Cardiac fibroblast (primary cell): ENCODE measurements around the gene CNR2.

Experiments used
- DNase-seq, 2 donors: peaks; one replicate each; pipeline versions ENCODE4 v3.0.0 to v3.0.0-alpha.2; 2010; ENCODE audit warnings: low read depth in 2 of 2
- H3K4me3 ChIP-seq, 2 donors: replicated peaks in 1 of 2; 1 replicate in 1 of 2; 2 replicates in 1 of 2; pipeline ENCODE4 v1.5.1; 2011; ENCODE audit warnings: low read depth in 2 of 2, low read length in 2 of 2, mild to moderate bottlenecking in 2 of 2, moderate library complexity in 1 of 2
- TF ChIP-seq, protein P1 (sequence below): IDR thresholded peaks from one replicate; pipeline ENCODE4 v1.5.1; 2011; ENCODE audit warnings: low read depth, mild to moderate bottlenecking, low read length, inconsistent platforms

CNR2 gene

DNA sequence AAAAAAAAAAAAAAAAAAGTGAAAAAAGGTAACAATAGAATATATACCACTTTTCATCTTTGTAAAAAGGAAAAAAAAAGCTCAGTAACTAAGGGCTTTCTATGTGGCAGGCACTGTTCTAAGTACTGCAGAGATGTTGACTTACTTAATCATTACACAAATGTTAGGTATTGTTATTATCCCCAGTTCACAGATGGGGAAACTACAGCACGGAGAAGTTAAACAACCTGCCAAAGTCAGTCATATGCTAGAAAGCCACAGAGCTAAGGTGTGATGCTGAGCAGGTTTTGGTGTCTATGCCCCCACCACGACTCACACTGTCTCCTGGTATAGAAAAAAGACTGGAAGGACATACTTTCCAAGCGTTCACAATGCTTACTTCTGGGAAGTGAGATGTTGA is 39.9 kb upstream of the CNR2 start:
- TF ChIP-seq, protein P1, sequence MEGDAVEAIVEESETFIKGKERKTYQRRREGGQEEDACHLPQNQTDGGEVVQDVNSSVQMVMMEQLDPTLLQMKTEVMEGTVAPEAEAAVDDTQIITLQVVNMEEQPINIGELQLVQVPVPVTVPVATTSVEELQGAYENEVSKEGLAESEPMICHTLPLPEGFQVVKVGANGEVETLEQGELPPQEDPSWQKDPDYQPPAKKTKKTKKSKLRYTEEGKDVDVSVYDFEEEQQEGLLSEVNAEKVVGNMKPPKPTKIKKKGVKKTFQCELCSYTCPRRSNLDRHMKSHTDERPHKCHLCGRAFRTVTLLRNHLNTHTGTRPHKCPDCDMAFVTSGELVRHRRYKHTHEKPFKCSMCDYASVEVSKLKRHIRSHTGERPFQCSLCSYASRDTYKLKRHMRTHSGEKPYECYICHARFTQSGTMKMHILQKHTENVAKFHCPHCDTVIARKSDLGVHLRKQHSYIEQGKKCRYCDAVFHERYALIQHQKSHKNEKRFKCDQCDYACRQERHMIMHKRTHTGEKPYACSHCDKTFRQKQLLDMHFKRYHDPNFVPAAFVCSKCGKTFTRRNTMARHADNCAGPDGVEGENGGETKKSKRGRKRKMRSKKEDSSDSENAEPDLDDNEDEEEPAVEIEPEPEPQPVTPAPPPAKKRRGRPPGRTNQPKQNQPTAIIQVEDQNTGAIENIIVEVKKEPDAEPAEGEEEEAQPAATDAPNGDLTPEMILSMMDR = no peak
- DNase-seq = no peak
- H3K4me3 ChIP-seq = no peak overlapping the region

DNA sequence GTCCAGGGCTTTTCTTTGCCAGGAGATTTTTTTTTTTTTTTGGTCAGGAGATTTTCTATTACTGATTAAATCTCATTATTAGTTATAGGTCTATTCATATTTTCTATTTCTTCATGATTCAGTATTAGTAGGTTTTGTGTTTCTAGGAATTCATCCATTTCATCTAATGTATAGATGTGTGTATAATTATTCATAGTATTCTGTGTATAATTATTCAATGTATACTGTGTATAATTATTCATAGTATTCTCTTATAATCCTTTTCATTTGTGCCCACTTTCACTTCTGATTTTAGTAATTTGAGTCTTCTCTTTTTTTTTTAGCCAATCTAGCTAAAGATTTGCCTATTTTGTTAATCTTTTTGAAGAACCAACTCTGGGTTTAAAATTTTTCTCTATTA is 34.2 kb upstream of the CNR2 start:
- no peak overlapping the region for H3K4me3 ChIP-seq
- TF ChIP-seq, protein P1 = no peak
- no peak for DNase-seq

DNA sequence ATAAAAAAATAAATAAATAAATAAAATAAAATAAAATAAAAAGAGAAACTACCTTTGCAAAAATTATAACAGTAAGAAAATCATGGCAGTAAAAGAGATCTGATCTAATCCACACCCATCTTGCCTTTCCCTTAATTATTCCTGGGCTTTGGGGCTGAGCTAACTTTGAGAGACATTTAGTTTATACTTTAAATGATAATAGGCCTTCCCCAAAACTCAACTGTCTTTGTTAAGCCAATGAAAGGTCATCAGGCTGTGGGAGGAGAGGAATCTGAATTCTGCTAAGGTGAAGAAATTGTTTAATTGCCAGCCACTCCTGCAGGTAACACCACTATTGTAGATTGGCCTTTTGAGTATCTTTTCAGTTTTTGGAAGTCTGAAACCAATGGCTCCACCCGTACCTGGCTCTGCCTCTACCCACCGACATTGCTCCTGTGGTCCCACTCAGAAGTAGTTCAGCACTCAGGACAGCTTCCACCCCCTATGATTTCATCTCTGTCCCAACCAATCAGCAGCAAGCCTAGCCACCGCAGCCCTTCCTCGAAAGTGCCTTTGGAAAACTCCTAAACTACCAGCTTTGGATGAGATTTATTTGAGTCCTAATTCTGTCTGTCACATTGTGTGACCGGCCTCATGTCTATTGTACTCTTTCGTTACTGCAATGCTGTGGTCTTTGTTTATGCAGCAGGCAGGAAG is 23.5 kb upstream of the CNR2 start:
- no peak overlapping the region for H3K4me3 ChIP-seq
- peak in 1 of 2 donors; percentile 30 for DNase-seq
- TF ChIP-seq, protein P1 = no peak

DNA sequence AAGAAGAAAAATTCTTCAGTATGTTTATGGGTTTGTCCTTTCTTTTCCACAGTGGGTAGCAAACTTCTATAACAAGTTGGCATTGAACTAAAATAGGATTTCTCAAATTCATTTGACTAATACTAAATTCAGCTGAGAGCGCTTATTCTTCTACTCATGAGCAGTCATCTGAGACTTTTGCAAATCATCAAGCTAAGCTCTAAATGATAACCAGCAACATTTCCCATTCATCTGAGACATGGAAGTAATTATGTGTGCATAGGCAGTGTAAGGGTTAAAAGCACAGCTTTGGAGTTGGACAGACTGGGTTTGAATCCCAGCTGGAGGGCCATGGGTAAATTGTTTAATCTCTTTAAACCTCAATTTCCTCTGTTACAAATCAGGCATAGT is 18.3 kb upstream of the CNR2 start:
- TF ChIP-seq, protein P1 = no peak
- no peak for DNase-seq
- no peak overlapping the region for H3K4me3 ChIP-seq

- no peak overlapping the region for H3K4me3 ChIP-seq
- TF ChIP-seq, protein P1 = no peak
- peak; percentile 71 to 77 for DNase-seq
These were observed 17.8 kb upstream of the CNR2 start for GRCh38 chr1:23930861-23931490.

GRCh38 chr1:23930270-23930669 is 17.1 kb upstream of the CNR2 start:
- DNase-seq = no peak
- TF ChIP-seq, protein P1 = no peak
- H3K4me3 ChIP-seq = no peak overlapping the region
